OCI-LY3 (cell line): Measurements from ENCODE around the gene LRFN4.

Source experiments
- EZH2phosphoT487 ChIP-seq: fragments of 200-600 bp; shearing (Covaris generic); IDR thresholded peaks from 2 replicates; pipeline ENCODE4 v1.6.1; 2018; ENCODE audit warnings: antibody characterized with exemption, mixed run types, low read depth
- TF ChIP-seq, protein P1 (sequence below): fragments of 200-600, 300-600 bp; sonication (generic); IDR thresholded peaks from 2 replicates; pipeline ENCODE4 v1.5.1; 2014; ENCODE audit warnings: antibody characterized with exemption, low read length, low read depth

GRCh38 chr11:66892911-66893310 is 36.0 kb downstream of the LRFN4 start:
- TF ChIP-seq, protein P1, sequence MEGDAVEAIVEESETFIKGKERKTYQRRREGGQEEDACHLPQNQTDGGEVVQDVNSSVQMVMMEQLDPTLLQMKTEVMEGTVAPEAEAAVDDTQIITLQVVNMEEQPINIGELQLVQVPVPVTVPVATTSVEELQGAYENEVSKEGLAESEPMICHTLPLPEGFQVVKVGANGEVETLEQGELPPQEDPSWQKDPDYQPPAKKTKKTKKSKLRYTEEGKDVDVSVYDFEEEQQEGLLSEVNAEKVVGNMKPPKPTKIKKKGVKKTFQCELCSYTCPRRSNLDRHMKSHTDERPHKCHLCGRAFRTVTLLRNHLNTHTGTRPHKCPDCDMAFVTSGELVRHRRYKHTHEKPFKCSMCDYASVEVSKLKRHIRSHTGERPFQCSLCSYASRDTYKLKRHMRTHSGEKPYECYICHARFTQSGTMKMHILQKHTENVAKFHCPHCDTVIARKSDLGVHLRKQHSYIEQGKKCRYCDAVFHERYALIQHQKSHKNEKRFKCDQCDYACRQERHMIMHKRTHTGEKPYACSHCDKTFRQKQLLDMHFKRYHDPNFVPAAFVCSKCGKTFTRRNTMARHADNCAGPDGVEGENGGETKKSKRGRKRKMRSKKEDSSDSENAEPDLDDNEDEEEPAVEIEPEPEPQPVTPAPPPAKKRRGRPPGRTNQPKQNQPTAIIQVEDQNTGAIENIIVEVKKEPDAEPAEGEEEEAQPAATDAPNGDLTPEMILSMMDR: no peak
- TF ChIP-seq EZH2phosphoT487: no peak
